Vagina (tissue), 2 donors: ENCODE data around the gene KRTAP12-3.

ENCODE experiments used
- POLR2A ChIP-seq, 2 donors: fragments of 450-650 bp; IDR thresholded peaks; one replicate each; pipeline ENCODE4 v1.6.1; 2017; ENCODE audit warnings: antibody characterized with exemption in 2 of 2, mild to moderate bottlenecking in 2 of 2, moderate library complexity in 2 of 2
- POLR2AphosphoS5 ChIP-seq, 2 donors: sonication (generic); formaldehyde crosslinking; IDR thresholded peaks; one replicate each; pipeline ENCODE4 v1.9.0; 2017; ENCODE audit warnings: antibody characterized with exemption in 2 of 2, mild to moderate bottlenecking in 2 of 2, low read depth in 1 of 2; ENCODE audit not compliant: insufficient read depth in 1 of 2
- TF ChIP-seq, protein P1 (sequence below), 3 experiments: fragments of 450-650 bp in 2 of 3; fragments of 200-600 bp in 1 of 3; sonication (generic) in 1 of 3; IDR thresholded peaks; one replicate each; pipeline ENCODE4 v1.5.1; 2017 to 2019; ENCODE audit warnings: antibody characterized with exemption in 3 of 3, mild to moderate bottlenecking in 2 of 3, moderate library complexity in 2 of 3

DNA sequence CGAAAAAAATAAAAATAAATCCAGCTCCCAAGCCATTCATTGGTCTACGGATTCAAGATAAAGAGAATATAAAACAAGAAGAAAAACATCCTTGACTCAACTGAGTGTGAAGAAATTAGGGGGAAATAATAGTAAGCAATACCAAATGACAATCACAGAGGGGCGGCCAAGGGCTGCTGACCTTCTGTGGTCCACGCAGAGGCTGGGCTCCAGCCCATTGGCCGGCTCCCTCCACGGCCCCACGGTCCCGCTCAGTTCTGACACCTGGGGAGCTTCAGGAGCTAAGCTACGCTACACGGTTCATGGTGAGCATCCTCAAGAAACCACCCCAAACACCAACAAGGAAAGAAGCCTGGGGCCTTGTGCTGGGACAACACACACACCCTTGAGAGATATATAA lies 38.8 kb downstream of the KRTAP12-3 start:
- TF ChIP-seq, protein P1, sequence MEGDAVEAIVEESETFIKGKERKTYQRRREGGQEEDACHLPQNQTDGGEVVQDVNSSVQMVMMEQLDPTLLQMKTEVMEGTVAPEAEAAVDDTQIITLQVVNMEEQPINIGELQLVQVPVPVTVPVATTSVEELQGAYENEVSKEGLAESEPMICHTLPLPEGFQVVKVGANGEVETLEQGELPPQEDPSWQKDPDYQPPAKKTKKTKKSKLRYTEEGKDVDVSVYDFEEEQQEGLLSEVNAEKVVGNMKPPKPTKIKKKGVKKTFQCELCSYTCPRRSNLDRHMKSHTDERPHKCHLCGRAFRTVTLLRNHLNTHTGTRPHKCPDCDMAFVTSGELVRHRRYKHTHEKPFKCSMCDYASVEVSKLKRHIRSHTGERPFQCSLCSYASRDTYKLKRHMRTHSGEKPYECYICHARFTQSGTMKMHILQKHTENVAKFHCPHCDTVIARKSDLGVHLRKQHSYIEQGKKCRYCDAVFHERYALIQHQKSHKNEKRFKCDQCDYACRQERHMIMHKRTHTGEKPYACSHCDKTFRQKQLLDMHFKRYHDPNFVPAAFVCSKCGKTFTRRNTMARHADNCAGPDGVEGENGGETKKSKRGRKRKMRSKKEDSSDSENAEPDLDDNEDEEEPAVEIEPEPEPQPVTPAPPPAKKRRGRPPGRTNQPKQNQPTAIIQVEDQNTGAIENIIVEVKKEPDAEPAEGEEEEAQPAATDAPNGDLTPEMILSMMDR (IDR thresholded peaks at IDR 0.05): no peak
- TF ChIP-seq POLR2AphosphoS5 (IDR thresholded peaks at IDR 0.05; ENCODE audit: insufficient read depth in 1 of 2, low read depth in 1 of 2) (no peak), POLR2A (IDR thresholded peaks at IDR 0.05) (no peak)
